ENCODE measurements around the gene GPC5.

DNA sequence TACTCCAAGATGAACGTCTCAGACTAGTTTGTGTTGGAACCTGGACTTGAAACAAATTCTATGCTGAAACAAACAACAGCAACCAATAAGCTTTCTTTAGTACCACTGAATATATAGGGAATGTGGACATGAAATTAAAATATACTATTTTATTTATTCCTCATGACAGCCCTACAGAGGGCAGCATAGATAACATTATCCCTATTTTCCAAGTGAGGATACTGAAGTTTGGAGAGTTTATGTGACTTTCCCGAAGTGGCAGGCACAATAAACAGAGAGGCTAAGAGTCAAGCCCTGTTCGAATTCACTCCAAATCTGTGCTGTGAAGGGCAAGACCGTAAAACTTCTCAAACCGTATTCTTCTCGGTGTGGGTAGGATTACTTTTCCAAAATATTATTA is 1318.3 kb downstream of the GPC5 start:
- no peak for TF ChIP-seq CTCF (IDR thresholded peaks at IDR 0.05 in 4 of 5, conservative IDR thresholded peaks at IDR 0.05 in 1 of 5)
- no peak for TF ChIP-seq POLR2A (IDR thresholded peaks at IDR 0.05)

Data from gastrocnemius medialis (tissue), 4 donors.